ENCODE data around the gene PAQR3. TPM values are rescaled to one million over a fixed set of nuclear protein-coding genes. Genes with fewer than 3 reads are reported as not detected.

The PAQR3 gene
- total and polyA plus RNA-seq, 9 of the 15 experiments (the other 6 are each of a cell fraction or from before 2014, with no cell fraction given): 10.7 to 77.1 (median 31.6) TPM

GRCh38 chr4:78863254-78863869 is 75.9 kb downstream of the PAQR3 start:
- intact Hi-C loops (cut with micrococcal nuclease) (loop anchor here (5.0 to 10.0 kb wide), 2 partner anchors 86 to 339 kb away; partner anchors contain the start of gene BMP2K), in situ Hi-C loops (cut with MboI) (no loop called here)
- DNase-seq (ENCODE audit: extremely low read depth in 1 of 4, low spot score in 3 of 4): no peak
- no peaks in the 10 kb centered on the region for H3K27me3 ChIP-seq (ENCODE audit: control insufficient read depth in 2 of 2, insufficient read depth in 2 of 2, low read length in 2 of 2)
- ChIA-PET CTCF (ENCODE audit: low intra/inter-chr PET ratio) (interaction anchor here (0.6 kb wide), 1 partner anchor 24 kb away, joined by 3 read pairs; no protein-coding TSS in a partner anchor), POLR2A (interaction anchor here (0.5 kb wide), 1 partner anchor 540 kb away, joined by 3 read pairs; no protein-coding TSS in a partner anchor)
- H3K4me3 ChIP-seq: no peak overlapping the region
- H4K20me1 ChIP-seq (replicated peaks; ENCODE audit: control insufficient read depth, insufficient read depth, low read length): no peaks in the 10 kb centered on the region
- no peak overlapping the region for H2AFZ ChIP-seq (ENCODE audit: low read depth, low read length)
- no peaks in the 10 kb centered on the region for H3K9me3 ChIP-seq (replicated peaks; ENCODE audit: control insufficient read depth, insufficient read depth, low read depth, low read length)
- ATAC-seq: no peak; the same call in 2 of the 3 replicates
- 81% methylated on average over 5 of the region's 5 CpGs for WGBS (ENCODE audit: insufficient coverage, low coverage, missing lambda C conversion rate)
- FAIRE-seq: no peak
- peaks cover 51% of the 10 kb centered on the region for H3K79me2 ChIP-seq (ENCODE audit: control insufficient read depth, insufficient read depth, low read length)
- peak; percentile 73 for TF ChIP-seq RBM22 (IDR thresholded peaks at IDR 0.05; ENCODE audit: low read depth, low read length, poor library complexity, severe bottlenecking)
- no peak for TF ChIP-seq EP400 (IDR thresholded peaks at IDR 0.05)
- no peak for TF ChIP-seq THAP12 (CRISPR knock-in tag; IDR thresholded peaks at IDR 0.05)
- TF ChIP-seq CC2D1A (IDR thresholded peaks at IDR 0.05): no peak
- TF ChIP-seq KDM5B (IDR thresholded peaks at IDR 0.05; ENCODE audit: insufficient replicate concordance, low read depth, low read length): no peak
- TF ChIP-seq CXXC5 (CRISPR knock-in tag; IDR thresholded peaks at IDR 0.05): no peak
- no peak for TF ChIP-seq CHD4 (IDR thresholded peaks at IDR 0.05; ENCODE audit: insufficient read depth, insufficient replicate concordance, low read depth, low read length, poor library complexity, severe bottlenecking)
- no peak for TF ChIP-seq TAF15 (IDR thresholded peaks at IDR 0.05; ENCODE audit: low read depth, low read length)
- TF ChIP-seq, protein P1, sequence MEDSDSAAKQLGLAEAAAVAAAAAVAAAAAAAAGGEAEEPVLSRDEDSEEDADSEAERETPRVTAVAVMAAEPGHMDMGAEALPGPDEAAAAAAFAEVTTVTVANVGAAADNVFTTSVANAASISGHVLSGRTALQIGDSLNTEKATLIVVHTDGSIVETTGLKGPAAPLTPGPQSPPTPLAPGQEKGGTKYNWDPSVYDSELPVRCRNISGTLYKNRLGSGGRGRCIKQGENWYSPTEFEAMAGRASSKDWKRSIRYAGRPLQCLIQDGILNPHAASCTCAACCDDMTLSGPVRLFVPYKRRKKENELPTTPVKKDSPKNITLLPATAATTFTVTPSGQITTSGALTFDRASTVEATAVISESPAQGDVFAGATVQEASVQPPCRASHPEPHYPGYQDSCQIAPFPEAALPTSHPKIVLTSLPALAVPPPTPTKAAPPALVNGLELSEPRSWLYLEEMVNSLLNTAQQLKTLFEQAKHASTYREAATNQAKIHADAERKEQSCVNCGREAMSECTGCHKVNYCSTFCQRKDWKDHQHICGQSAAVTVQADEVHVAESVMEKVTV (CRISPR knock-in tag; IDR thresholded peaks at IDR 0.05): no peak
- H3K9ac ChIP-seq (ENCODE audit: insufficient read depth in 1 of 2, low read depth in 2 of 2, low read length in 2 of 2): no peak overlapping the region
- no peak overlapping the region for H3K27ac ChIP-seq (ENCODE audit: extremely low read depth, low read depth, low read length)
- no peak overlapping the region for H3K4me2 ChIP-seq (ENCODE audit: insufficient read depth, low read length)
- H3K4me1 ChIP-seq (replicated peaks in 1 of 2; ENCODE audit: control insufficient read depth in 2 of 2, insufficient read depth in 2 of 2, low read length in 2 of 2): no peaks in the 10 kb centered on the region
- no TSS peak for BruUV-seq (replicated peaks)
- no peaks in the 10 kb centered on the region for H3K9me1 ChIP-seq (ENCODE audit: control insufficient read depth, insufficient read depth, low read length)
- peaks cover 90% of the 10 kb centered on the region for H3K36me3 ChIP-seq (ENCODE audit: control insufficient read depth, insufficient read depth, low read length)

Data from K562 (cell line).